Motor neuron (in vitro differentiated cells): ENCODE measurements around the gene OR2AT4. TPM values are rescaled to one million over a fixed set of nuclear protein-coding genes. Genes with fewer than 3 reads are reported as not detected.
A peak's percentile ranks its signal among the peaks of the same experiment; 100 is the strongest.

Source experiments
- ATAC-seq, 8 experiments: fragments of 200-7000 bp; cut with Tn5 transposase; replicated peaks in 6 of 8; 2 replicates each; pipeline ENCODE4 v1.8.0; 2021; ENCODE audit warnings: mild to moderate bottlenecking in 8 of 8, moderate library complexity in 8 of 8
- H3K27ac ChIP-seq, 2 donors: fragments of 250-450 bp; sonication (Bioruptor Pico); 2 replicates each; pipeline ENCODE4 v1.9.0; 2021; ENCODE audit warnings: antibody characterized with exemption in 2 of 2, mild to moderate bottlenecking in 2 of 2, moderate library complexity in 1 of 2
- H3K4me1 ChIP-seq, 2 donors: fragments of 250-450 bp; sonication (Bioruptor Pico); replicated peaks in 1 of 2; 2 replicates each; pipeline ENCODE4 v1.6.1; 2021; ENCODE audit warnings: antibody characterized with exemption in 2 of 2, mild to moderate bottlenecking in 2 of 2, moderate library complexity in 1 of 2
- H3K4me3 ChIP-seq, 5 donors: fragments of 250-450 bp; sonication (Bioruptor Pico); 2 replicates each; pipeline ENCODE4 v1.9.0; 2021; ENCODE audit warnings: antibody characterized with exemption in 5 of 5, mild to moderate bottlenecking in 5 of 5, moderate library complexity in 4 of 5
- WGBS, 10 experiments: fragments of 450-650 bp; shearing (Covaris generic); methylation state at CpG; one replicate each; pipeline ENCODE4 v1.0.0; 2022; 5-methylcytosine and 5-hydroxymethylcytosine counted together
- in situ Hi-C, 9 experiments: fragments of 400-800 bp; cut with MboI; loops; one replicate each; pipeline ENCODE4 v1.15.0; 2021; ENCODE audit warnings: low sequenced_read_pairs in 9 of 9, low pct_unique_long_range_greater_than_20kb in 2 of 9; ENCODE audit not compliant: unreplicated experiment in 9 of 9
- total RNA-seq, 8 experiments: library from RNA; unstranded; fragments of 300-600 nt; gene quantifications; 2 replicates each; pipeline versions ENCODE4 v1.2.3 to v1.2.4, GENCODE V29; 2022

Gene OR2AT4
- total RNA-seq = 1 to 10 TPM in 1 of 8 experiments, under 1 TPM in 7; under 0.01 to 1.4 (median 0.10) TPM

GRCh38 chr11:75096456-75097172 lies at the start of gene OR2AT4:
TSS of gene OR2AT4 (minus strand) at chr11:75096876.
- 45 to 100% (median 80%) methylated on average over 1 to 3 of the region's 9 CpGs; no CpG with 5 or more reads in 1 of the 10 experiments for WGBS, 10 experiments
- in situ Hi-C loops = loop anchor here in 1 of 9 experiments (25.0 kb wide), 1 partner anchor 109 kb away; the partner anchor contains the start of gene NEU3
- ATAC-seq = no peak
- Histone ChIP-seq H3K27ac (no peak within 1 kb of the TSS), H3K4me1 (no peaks in the 10 kb centered on the region), H3K4me3 (no peak within 1 kb of the TSS)

GRCh38 chr11:75145972-75146519 lies 49.4 kb upstream of the OR2AT4 start:
- Histone ChIP-seq H3K27ac (no peak overlapping the region), H3K4me3 (no peak overlapping the region), H3K4me1 (peaks cover 0 to 9% of the 10 kb centered on the region in 2 donors)
- in situ Hi-C loops = loop anchor here in 7 of 9 experiments (10.0 to 25.0 kb wide), 3 partner anchors 59 to 99 kb away; partner anchors contain the start of gene TPBGL (in 7 of the 7)
- 20 to 100% (median 66%) methylated on average over 1 to 6 of the region's 6 CpGs; no CpG with 5 or more reads in 1 of the 10 experiments for WGBS, 10 experiments
- ATAC-seq = no peak

GRCh38 chr11:75145196-75145971 lies 48.7 kb upstream of the OR2AT4 start:
- 33 to 100% (median 76%) methylated on average over 1 to 7 of the region's 9 CpGs; no CpG with 5 or more reads in 2 of the 10 experiments for WGBS, 10 experiments
- H3K27ac ChIP-seq = no peak overlapping the region
- H3K4me3 ChIP-seq = no peak overlapping the region
- ATAC-seq = no peak
- peaks cover 0 to 9% of the 10 kb centered on the region in 2 donors for H3K4me1 ChIP-seq
- in situ Hi-C loops = loop anchor here in 7 of 9 experiments (10.0 to 25.0 kb wide), 3 partner anchors 59 to 99 kb away; partner anchors contain the start of gene TPBGL (in 7 of the 7)

- ATAC-seq = no peak
- no peak overlapping the region for H3K4me3 ChIP-seq
- 100% methylated on average over 1 of the region's 3 CpGs; no CpG with 5 or more reads in 9 of the 10 experiments for WGBS, 10 experiments
- in situ Hi-C loops = loop anchor here in 7 of 9 experiments (10.0 to 25.0 kb wide), 3 partner anchors 60 to 100 kb away; partner anchors contain the start of gene TPBGL (in 7 of the 7)
- no peak overlapping the region for H3K27ac ChIP-seq
- peaks cover 0 to 9% of the 10 kb centered on the region in 2 donors for H3K4me1 ChIP-seq
Measured at GRCh38 chr11:75144716-75145014, 48.0 kb upstream of the OR2AT4 start.

- peaks cover 0 to 9% of the 10 kb centered on the region in 2 donors for H3K4me1 ChIP-seq
- WGBS, 10 experiments = 10 to 100% (median 57%) methylated on average over 1 to 3 of the region's 6 CpGs; no CpG with 5 or more reads in 4 of the 10 experiments
- no peak for ATAC-seq
- in situ Hi-C loops = loop anchor here in 7 of 9 experiments (10.0 to 25.0 kb wide), 3 partner anchors 61 to 101 kb away; partner anchors contain the start of gene TPBGL (in 7 of the 7)
- H3K4me3 ChIP-seq = no peak overlapping the region
- peak overlapping the region in 1 of 2 donors; percentile 69 for H3K27ac ChIP-seq
Measured at GRCh38 chr11:75143420-75143731, 46.7 kb upstream of the OR2AT4 start.

GRCh38 chr11:75142714-75143419 lies 46.2 kb upstream of the OR2AT4 start:
- Histone ChIP-seq H3K4me1 (peaks cover 0 to 9% of the 10 kb centered on the region in 2 donors), H3K27ac (peak overlapping the region in 1 of 2 donors; percentile 76), H3K4me3 (no peak overlapping the region)
- in situ Hi-C loops = loop anchor here in 7 of 9 experiments (10.0 to 25.0 kb wide), 3 partner anchors 62 to 102 kb away; partner anchors contain the start of gene TPBGL (in 7 of the 7)
- ATAC-seq = peak; percentile 82 to 98 (median 98)
- 0 to 100% (median 49%) methylated on average over 1 to 6 of the region's 10 CpGs; no CpG with 5 or more reads in 2 of the 10 experiments for WGBS, 10 experiments

GRCh38 chr11:75141166-75141565 lies 44.5 kb upstream of the OR2AT4 start:
- Histone ChIP-seq H3K27ac (no peak overlapping the region), H3K4me3 (no peak overlapping the region), H3K4me1 (peaks cover 0 to 9% of the 10 kb centered on the region in 2 donors)
- ATAC-seq = no peak
- in situ Hi-C loops = loop anchor here in 7 of 9 experiments (10.0 to 25.0 kb wide), 3 partner anchors 64 to 104 kb away; partner anchors contain the start of gene TPBGL (in 7 of the 7)
- 32 to 75% (median 56%) methylated on average over 2 to 6 of the region's 6 CpGs; no CpG with 5 or more reads in 4 of the 10 experiments for WGBS, 10 experiments

GRCh38 chr11:75140269-75141138 lies 43.8 kb upstream of the OR2AT4 start:
- peak; percentile 12 to 77 (median 26) for ATAC-seq
- Histone ChIP-seq H3K27ac (no peak overlapping the region), H3K4me1 (peaks cover 0 to 9% of the 10 kb centered on the region in 2 donors), H3K4me3 (no peak overlapping the region)
- in situ Hi-C loops = loop anchor here in 7 of 9 experiments (10.0 to 25.0 kb wide), 3 partner anchors 64 to 104 kb away; partner anchors contain the start of gene TPBGL (in 7 of the 7)
- 3 to 100% (median 52%) methylated on average over 1 to 6 of the region's 22 CpGs; no CpG with 5 or more reads in 2 of the 10 experiments for WGBS, 10 experiments

GRCh38 chr11:75135651-75136050 lies 39.0 kb upstream of the OR2AT4 start:
- Histone ChIP-seq H3K27ac (no peak overlapping the region), H3K4me3 (no peak overlapping the region), H3K4me1 (no peaks in the 10 kb centered on the region)
- in situ Hi-C loops = loop anchor here in 6 of 9 experiments (10.0 to 25.0 kb wide), 2 partner anchors 102 to 111 kb away; partner anchors contain the start of gene TPBGL (in 5 of the 6)
- no peak for ATAC-seq
- whole genome bisulfite sequencing, 10 experiments = 71 to 86% (median 78%) methylated on average over 1 of the region's 1 CpG; no CpG with 5 or more reads in 7 of the 10 experiments

GRCh38 chr11:75135021-75135650 lies 38.5 kb upstream of the OR2AT4 start:
- 50 to 52% methylated on average over 2 to 3 of the region's 5 CpGs; no CpG with 5 or more reads in 8 of the 10 experiments for WGBS, 10 experiments
- H3K4me3 ChIP-seq = no peak overlapping the region
- ATAC-seq = no peak
- no peaks in the 10 kb centered on the region for H3K4me1 ChIP-seq
- in situ Hi-C loops = loop anchor here in 6 of 9 experiments (10.0 to 25.0 kb wide), 2 partner anchors 102 to 110 kb away; partner anchors contain the start of gene TPBGL (in 5 of the 6)
- H3K27ac ChIP-seq = no peak overlapping the region

- Histone ChIP-seq H3K4me3 (no peak overlapping the region), H3K27ac (no peak overlapping the region), H3K4me1 (no peaks in the 10 kb centered on the region)
- in situ Hi-C loops = loop anchor here in 6 of 9 experiments (10.0 to 25.0 kb wide), 2 partner anchors 103 to 109 kb away; partner anchors contain the start of gene TPBGL (in 5 of the 6)
- no peak for ATAC-seq
- 17 to 81% (median 61%) methylated on average over 1 to 6 of the region's 6 CpGs; no CpG with 5 or more reads in 2 of the 10 experiments for WGBS, 10 experiments
Measured at GRCh38 chr11:75133976-75134375, 37.3 kb upstream of the OR2AT4 start.
